ENCODE data around the gene RAB11FIP4. TPM values are rescaled to one million over a fixed set of nuclear protein-coding genes. Genes with fewer than 3 reads are reported as not detected.

Gene RAB11FIP4
- total RNA-seq, 1 experiment from 2014 or later, result 15.1 TPM

- H3K4me3 ChIP-seq (replicated peaks in 1 of 2; ENCODE audit: low read depth in 1 of 2, low read length in 2 of 2), result no peak overlapping the region
- BruUV-seq (replicated peaks), result no TSS peak
- no peak overlapping the region for H3K4me2 ChIP-seq (ENCODE audit: low read length)
- DNase-seq (ENCODE audit: low read depth, low spot score), result no peak
- intact Hi-C loops (cut with micrococcal nuclease), result no loop called here
- RAD21 ChIA-PET (ENCODE audit: low non-redundant PET in 1 of 2, low total read pairs in 2 of 2, uncharacterized antibody in 2 of 2, unreplicated experiment in 2 of 2), result interaction anchor here in 1 of 2 experiments (1.4 kb wide), 1 partner anchor 32 kb away, joined by 3 read pairs; no protein-coding TSS in a partner anchor
- no peak for ATAC-seq
- no peaks in the 10 kb centered on the region for H3K9me3 ChIP-seq (ENCODE audit: control insufficient read depth in 1 of 2, insufficient read depth in 1 of 2, low read depth in 1 of 2, low read length in 2 of 2)
- POLR2A ChIA-PET, result interaction anchor here (0.9 kb wide), 1 partner anchor 83 kb away, joined by 3 read pairs; no protein-coding TSS in a partner anchor
- CTCF ChIA-PET, result interaction anchor here (1.2 to 1.4 kb wide), 4 partner anchors 13 to 84 kb away, joined by 3 to 7 read pairs (median 3); no protein-coding TSS in a partner anchor
- no peaks in the 10 kb centered on the region for H3K9me2 ChIP-seq (ENCODE audit: insufficient read depth)
- no peaks in the 10 kb centered on the region for H3K27me3 ChIP-seq (ENCODE audit: insufficient read depth, low read length)
- no peak overlapping the region for H3K9ac ChIP-seq (ENCODE audit: low read length)
- TF ChIP-seq CEBPB (IDR thresholded peaks at IDR 0.05; ENCODE audit: low read depth), result no peak
- no peak for TF ChIP-seq JUND (IDR thresholded peaks at IDR 0.05)
- TF ChIP-seq MAX (IDR thresholded peaks at IDR 0.05), result no peak
- peak; percentile 17; the same call in 1 of the 2 replicates for TF ChIP-seq RAD21 (IDR thresholded peaks at IDR 0.05; ENCODE audit: low read depth)
- peaks cover 0 to 13% of the 10 kb centered on the region in 2 experiments; a peak in 2 of 4 replicates for H3K4me1 ChIP-seq (ENCODE audit: control insufficient read depth in 1 of 2, insufficient read depth in 2 of 2, low read length in 2 of 2)
- H2AFZ ChIP-seq (ENCODE audit: low read depth, low read length, poor library complexity, severe bottlenecking), result no peak overlapping the region
- no peaks in the 10 kb centered on the region; a peak in 1 of 4 replicates for H3K36me3 ChIP-seq (ENCODE audit: control insufficient read depth in 1 of 2, insufficient read depth in 2 of 2, low read length in 2 of 2)
- no peaks in the 10 kb centered on the region for H3K79me2 ChIP-seq (ENCODE audit: insufficient read depth, low read length)
- H4K20me1 ChIP-seq (ENCODE audit: insufficient read depth), result no peaks in the 10 kb centered on the region
- no peak overlapping the region for H3K27ac ChIP-seq (ENCODE audit: low read depth, low read length)
These were observed 130.3 kb downstream of the RAB11FIP4 start for GRCh38 chr17:31521632-31522283.

- intact Hi-C loops (cut with micrococcal nuclease), result no loop called here
- no peaks in the 10 kb centered on the region for H3K27me3 ChIP-seq (ENCODE audit: insufficient read depth, low read length)
- no peak overlapping the region for H3K4me2 ChIP-seq (ENCODE audit: low read length)
- H3K4me1 ChIP-seq (ENCODE audit: control insufficient read depth in 1 of 2, insufficient read depth in 2 of 2, low read length in 2 of 2), result peaks cover 0 to 11% of the 10 kb centered on the region in 2 experiments; a peak in 2 of 4 replicates
- no peak for TF ChIP-seq ZFX (IDR thresholded peaks at IDR 0.05)
- no peak for TF ChIP-seq POLR2AphosphoS5 (IDR thresholded peaks at IDR 0.05; ENCODE audit: low read depth, low read length)
- no peaks in the 10 kb centered on the region for H3K9me2 ChIP-seq (ENCODE audit: insufficient read depth)
- no peak overlapping the region for H3K9ac ChIP-seq (ENCODE audit: low read length)
- H2AFZ ChIP-seq (ENCODE audit: low read depth, low read length, poor library complexity, severe bottlenecking), result no peak overlapping the region
- no peak overlapping the region for H3K27ac ChIP-seq (ENCODE audit: low read depth, low read length)
- POLR2A ChIA-PET, result interaction anchor here (0.9 kb wide), 1 partner anchor 84 kb away, joined by 3 read pairs; no protein-coding TSS in a partner anchor
- ATAC-seq, result no peak
- H3K79me2 ChIP-seq (ENCODE audit: insufficient read depth, low read length), result no peaks in the 10 kb centered on the region
- no peak overlapping the region for H3K4me3 ChIP-seq (replicated peaks in 1 of 2; ENCODE audit: low read depth in 1 of 2, low read length in 2 of 2)
- no peak for DNase-seq (ENCODE audit: low read depth, low spot score)
- CTCF ChIA-PET, result interaction anchor here (1.2 to 3.0 kb wide), 4 partner anchors 74 to 134 kb away, joined by 3 to 12 read pairs (median 5); no protein-coding TSS in a partner anchor
- H3K36me3 ChIP-seq (ENCODE audit: control insufficient read depth in 1 of 2, insufficient read depth in 2 of 2, low read length in 2 of 2), result no peaks in the 10 kb centered on the region; a peak in 1 of 4 replicates
- BruUV-seq (replicated peaks), result no TSS peak
- RAD21 ChIA-PET (ENCODE audit: low non-redundant PET in 1 of 2, low total read pairs in 2 of 2, uncharacterized antibody in 2 of 2, unreplicated experiment in 2 of 2), result interaction anchor here in 1 of 2 experiments (1.4 kb wide), 1 partner anchor 33 kb away, joined by 3 read pairs; no protein-coding TSS in a partner anchor
- no peaks in the 10 kb centered on the region for H4K20me1 ChIP-seq (ENCODE audit: insufficient read depth)
- no peaks in the 10 kb centered on the region for H3K9me3 ChIP-seq (ENCODE audit: control insufficient read depth in 1 of 2, insufficient read depth in 1 of 2, low read depth in 1 of 2, low read length in 2 of 2)
These were observed 130.9 kb downstream of the RAB11FIP4 start for GRCh38 chr17:31522284-31522931.

Data from HCT116 (cell line).